K562 (cell line): ENCODE data around the gene MRPL58. TPM values are rescaled to one million over a fixed set of nuclear protein-coding genes. Genes with fewer than 3 reads are reported as not detected.

Source experiments
- ARID3A ChIP-seq: IDR thresholded peaks from 2 replicates; pipeline ENCODE4 v1.6.1; 2012; ENCODE audit warnings: low read depth, low read length, improper control_type of control experiment, borderline replicate concordance
- DPF2 ChIP-seq: fragments of 450-650 bp; IDR thresholded peaks from 2 replicates; pipeline ENCODE4 v1.6.1; 2016
- ETV1 ChIP-seq: fragments of 450-650 bp; conservative IDR thresholded peaks from 2 replicates; pipeline ENCODE4 v1.6.1; 2016; ENCODE audit warnings: missing genetic modification characterization, control low read depth, low read depth, missing compliant biosample characterization
- GABPB2 ChIP-seq: fragments of 250-450 bp; sonication (Bioruptor Pico); conservative IDR thresholded peaks from 2 replicates; pipeline ENCODE4 v1.5.1; 2021; ENCODE audit warnings: mild to moderate bottlenecking
- NKRF ChIP-seq: fragments of 450-650 bp; IDR thresholded peaks from 2 replicates; pipeline ENCODE4 v1.6.1; 2016; ENCODE audit warnings: borderline replicate concordance
- PRDM10 ChIP-seq: fragments of 450-650 bp; IDR thresholded peaks from 2 replicates; pipeline ENCODE4 v1.6.1; 2018; ENCODE audit not compliant: partially characterized antibody
- SMAD3 ChIP-seq: fragments of 450-650 bp; formaldehyde crosslinking; conservative IDR thresholded peaks from 2 replicates; pipeline ENCODE4 v1.4.0; 2020; ENCODE audit warnings: mild to moderate bottlenecking
- SP2 ChIP-seq: IDR thresholded peaks from 2 replicates; pipeline ENCODE4 v1.6.1; 2011; ENCODE audit warnings: mild to moderate bottlenecking, low read depth, low read length, moderate library complexity; ENCODE audit not compliant: poor library complexity, severe bottlenecking; ENCODE audit errors: extremely low read depth
- SRF ChIP-seq, 2 experiments: fragments of 250-450, 450-650 bp in 1 of 2; sonication (Bioruptor Pico) in 1 of 2; sonication (generic) in 1 of 2; formaldehyde crosslinking; IDR thresholded peaks; 2 replicates each; pipeline versions ENCODE4 v1.5.0 to v1.5.1; 2020 to 2022; ENCODE audit warnings: mild to moderate bottlenecking in 1 of 2, missing genetic modification reagents in 1 of 2
- ZBTB5 ChIP-seq: fragments of 450-650 bp; IDR thresholded peaks from 2 replicates; pipeline ENCODE4 v1.6.1; 2017; ENCODE audit warnings: antibody characterized with exemption
- ZHX1 ChIP-seq: fragments of 150-350 bp; conservative IDR thresholded peaks from 2 replicates; pipeline ENCODE4 v1.6.1; 2014; ENCODE audit warnings: low read length
- ZNF3 ChIP-seq: fragments of 250-450 bp; sonication (Bioruptor Pico); IDR thresholded peaks from 2 replicates; pipeline ENCODE4 v1.5.0; 2021; ENCODE audit warnings: mild to moderate bottlenecking, moderate library complexity
- ZNF347 ChIP-seq: fragments of 450-650 bp; formaldehyde crosslinking; IDR thresholded peaks from 2 replicates; pipeline ENCODE4 v1.4.0; 2020; ENCODE audit warnings: low read depth, mild to moderate bottlenecking, moderate library complexity
- polyA plus RNA-seq, 8 experiments: library from polyadenylated mRNA; depleted of rRNA in 4 of 8; stranded (reverse) in 5 of 8; unstranded in 3 of 8; fragments of >200 nt; fragmentation: Nextera tagmentation in 2 of 8; fragmentation: Illumina TruSeq in 1 of 8; extraction: Ambion mirVana in 2 of 8; extraction: Trizol in 1 of 8; gene quantifications; 2 replicates each; pipeline versions ENCODE4 v1.2.1 to v1.2.3, GENCODE V29; 2011 to 2014; ENCODE audit warnings: inconsistent platforms in 1 of 8, missing spikeins in 1 of 8
- total RNA-seq, 7 experiments: library from RNA; depleted of rRNA in 6 of 7; stranded (reverse); fragments of >200 nt in 6 of 7; fragmentation: Illumina TruSeq in 2 of 7; extraction: Trizol in 2 of 7; gene quantifications; 2 replicates each; pipeline versions ENCODE4 v1.2.1 to v1.2.3, GENCODE V29; 2011 to 2021; ENCODE audit warnings: low replicate concordance in 1 of 7

Gene MRPL58
- total and polyA plus RNA-seq, 9 of the 15 experiments (the other 6 are each of a cell fraction or from before 2014, with no cell fraction given), result 30.8 to 107 (median 72.4) TPM

- no peak for TF ChIP-seq ZBTB5
- peak; percentile 33; the same call in 1 of the 2 replicates for TF ChIP-seq GABPB2 (CRISPR knock-in tag)
- TF ChIP-seq DPF2, result no peak
- TF ChIP-seq ARID3A, result no peak
- peak; percentile 66; the same call in 1 of the 2 replicates for TF ChIP-seq SMAD3 (CRISPR knock-in tag)
- no peak for TF ChIP-seq SP2
- no peak for TF ChIP-seq ZHX1
- no peak for TF ChIP-seq ZNF3 (CRISPR knock-in tag)
- TF ChIP-seq SRF (CRISPR knock-in tag; IDR thresholded peaks at IDR 0.05), result peak in 1 of 2 experiments; percentile 88; a peak in 2 of 4 replicates
- peak; percentile 80; the same call in 1 of the 2 replicates for TF ChIP-seq NKRF
- peak; percentile 47; the same call in 1 of the 2 replicates for TF ChIP-seq ETV1 (tag)
- TF ChIP-seq ZNF347 (CRISPR knock-in tag), result no peak
- peak; percentile 21 for TF ChIP-seq PRDM10
Observed at GRCh38 chr17:75012346-75013091, at the start of gene MRPL58 (continued).
